Stimulated activated naive CD4-positive, alpha-beta T cell treated with Interleukin-2 at 50 U/mL for 16 hours (primary cell): ENCODE results near the gene SLC35G6.
A peak's percentile ranks its signal among the peaks of the same experiment; 100 is the strongest.
"Not testable (repeated sequence)": the region's sequence is repeated elsewhere in the genome, so short reads cannot be mapped to it uniquely, and the experiment has no call there.

Experiments
- DNase-seq: peaks from one replicate; lab custom pipeline; 2025; lab: John Stamatoyannopoulos, UW

SLC35G6 gene

DNA sequence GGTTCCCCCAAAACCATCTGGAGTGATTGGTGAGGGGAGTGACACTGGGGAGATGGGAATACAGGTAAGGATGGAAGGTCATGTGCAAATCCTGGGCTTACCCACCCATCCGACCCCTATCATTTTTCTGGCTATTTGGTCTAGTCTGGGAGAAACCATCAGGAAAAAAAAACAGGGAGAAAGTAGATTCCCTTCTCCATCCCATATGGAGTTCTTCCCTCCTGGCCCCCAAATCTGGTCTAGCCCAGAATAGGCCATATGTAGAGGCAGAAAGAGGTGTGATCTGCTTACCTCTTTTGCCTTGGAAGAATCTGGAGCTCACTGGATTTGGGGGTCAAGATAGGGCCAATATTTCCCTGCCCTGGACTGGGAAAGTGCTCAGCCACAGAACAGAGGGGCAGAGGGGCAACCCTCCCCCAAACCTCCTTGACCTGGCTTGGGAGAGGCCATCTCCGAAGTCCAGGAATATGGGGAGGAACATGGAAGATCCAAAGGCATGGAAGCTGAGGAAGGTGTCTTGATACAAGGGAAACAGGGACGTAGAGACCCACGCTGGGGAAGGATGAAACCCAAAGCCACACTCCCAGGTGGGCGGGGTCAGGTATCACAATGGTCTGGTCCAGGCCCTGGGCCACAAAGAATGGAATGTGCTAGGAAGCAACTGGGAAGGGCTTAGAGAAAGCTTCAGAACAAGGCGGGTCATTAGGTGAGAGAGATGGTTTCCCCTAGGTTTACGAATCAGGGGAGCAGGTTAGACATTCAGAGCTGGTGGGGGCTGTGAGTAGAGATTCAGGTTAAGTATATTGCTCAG, 20.2 kb upstream of the SLC35G6 start:
- DNase-seq = no peak

- no peak for DNase-seq
Measured at GRCh38 chr17:7462474-7463371, 18.5 kb upstream of the SLC35G6 start.

DNA sequence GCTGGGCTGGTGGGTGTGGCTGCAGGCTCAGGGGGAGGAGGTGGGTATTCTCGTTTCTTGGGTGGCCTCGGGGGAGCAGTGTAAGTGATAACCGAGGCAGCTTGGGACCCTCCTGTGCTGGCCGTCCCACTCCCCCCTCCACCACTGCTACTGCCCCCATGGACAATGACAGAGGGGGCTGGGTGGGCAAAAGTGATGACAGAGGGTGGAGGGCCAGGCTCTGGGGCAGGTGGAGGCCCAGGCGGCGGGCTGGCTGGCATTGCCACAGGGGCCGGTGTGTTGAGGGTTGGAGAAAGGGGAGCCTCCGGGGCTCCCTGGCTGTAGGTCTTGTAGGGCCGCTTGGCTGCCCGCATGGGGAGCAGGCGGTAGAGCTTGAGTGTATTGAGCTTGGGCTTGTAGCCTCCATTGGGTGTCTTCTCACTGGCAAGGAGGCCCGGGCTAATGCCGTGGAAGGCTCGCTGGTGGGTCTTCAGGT, 17.8 kb upstream of the SLC35G6 start:
- DNase-seq = no peak

- no peak for DNase-seq
Measured at GRCh38 chr17:7464081-7464480, 17.2 kb upstream of the SLC35G6 start.

DNA sequence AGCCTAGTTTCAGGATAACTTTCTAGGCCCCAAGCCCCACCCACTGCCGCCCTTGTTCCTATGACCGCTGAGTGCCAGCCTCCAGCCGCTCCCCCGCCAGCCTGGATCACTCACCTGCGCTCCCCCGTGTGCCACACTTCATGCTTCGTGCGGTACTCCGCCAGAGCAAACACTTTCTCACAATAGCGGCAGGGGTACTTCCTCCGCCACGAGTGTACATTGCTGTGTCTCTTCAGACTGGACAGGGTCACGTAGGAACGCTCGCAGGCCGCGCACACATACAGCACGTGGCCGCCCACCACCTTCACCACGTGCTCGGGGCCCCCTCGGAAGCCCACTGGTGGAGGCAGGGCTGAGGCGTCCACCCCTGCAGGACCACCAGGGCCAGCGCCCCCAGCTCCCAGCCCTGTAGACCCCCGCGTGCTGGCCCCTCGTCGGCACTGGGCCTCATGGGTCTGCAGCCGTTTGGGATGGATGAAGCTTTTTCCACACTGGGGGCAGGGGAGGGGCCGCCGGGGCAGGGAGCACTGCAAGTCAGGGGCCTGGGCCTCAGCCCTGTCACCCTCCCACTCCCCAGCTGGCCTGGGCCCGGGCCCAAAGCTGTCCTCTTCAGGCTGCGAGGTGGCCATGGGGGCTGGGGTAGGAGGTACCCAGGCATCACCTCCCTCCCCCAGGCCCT, 15.5 kb upstream of the SLC35G6 start:
- DNase-seq = no peak

DNA sequence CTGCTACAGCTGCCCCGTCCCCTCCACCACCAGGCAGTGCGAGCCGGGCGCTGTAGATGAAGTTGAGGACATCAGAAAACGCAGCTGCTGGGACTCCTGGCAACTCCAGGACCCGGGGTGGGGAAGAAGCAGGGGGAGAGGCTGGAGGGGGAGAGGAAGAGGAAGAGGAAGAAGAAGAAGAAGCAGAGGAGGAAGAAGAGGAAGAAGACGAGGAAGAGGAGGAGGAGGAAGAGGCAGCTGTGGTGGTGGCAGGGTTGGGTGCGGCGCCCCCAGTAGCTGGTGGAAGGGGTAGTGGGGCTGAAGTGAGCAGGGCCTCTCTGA, 15.0 kb upstream of the SLC35G6 start:
- DNase-seq = no peak

- DNase-seq = no peak
Measured at GRCh38 chr17:7466639-7467341, 14.5 kb upstream of the SLC35G6 start.

DNA sequence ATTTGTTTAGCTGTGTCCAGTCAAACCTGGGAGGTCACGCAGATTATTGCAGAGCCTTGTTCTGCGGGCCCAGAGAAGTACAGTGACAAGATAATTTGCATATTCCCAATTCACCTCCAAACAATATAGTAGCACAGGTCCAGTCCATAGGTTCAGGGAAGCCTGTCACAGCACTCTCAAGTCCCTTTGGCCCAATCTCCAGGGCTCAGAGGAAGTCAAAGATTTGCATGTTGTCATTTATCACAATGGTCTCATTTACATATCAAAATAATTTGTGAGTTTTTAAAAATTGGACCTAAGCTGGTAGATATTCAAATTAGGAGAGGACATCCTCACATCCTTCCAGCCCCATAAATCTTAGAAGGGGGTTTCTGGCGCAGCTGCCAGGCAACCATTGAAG, 13.7 kb upstream of the SLC35G6 start:
- DNase-seq = no peak

GRCh38 chr17:7468290-7468689, 13.0 kb upstream of the SLC35G6 start:
- DNase-seq = no peak

DNA sequence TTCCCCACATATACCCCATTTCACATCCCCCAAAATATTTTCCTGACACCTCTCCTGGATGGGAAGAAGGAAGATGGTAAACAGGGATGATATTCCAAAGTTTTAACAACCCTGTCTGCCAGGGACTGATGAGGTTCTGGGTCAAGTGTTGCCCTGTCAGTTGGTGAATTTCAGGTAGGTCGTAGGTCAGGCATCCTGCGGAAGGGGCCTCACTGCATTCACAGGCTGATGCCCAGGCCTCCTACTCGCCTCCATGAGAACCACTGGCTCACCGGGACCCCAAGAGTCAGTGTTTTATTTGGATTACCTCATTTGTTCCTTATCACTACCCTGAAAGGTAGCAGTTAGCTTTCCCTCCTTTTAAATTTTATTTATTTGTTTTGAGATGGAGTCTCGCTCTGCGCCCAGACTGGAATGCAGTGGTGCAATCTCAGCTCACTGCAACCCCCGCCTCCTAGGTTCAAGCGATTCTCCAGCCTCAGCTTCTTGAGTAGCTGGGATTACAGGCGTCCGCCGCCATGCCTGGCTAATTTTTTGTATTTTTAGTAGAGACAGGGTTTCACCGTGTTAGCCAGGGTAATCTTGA, 12.3 kb upstream of the SLC35G6 start:
- DNase-seq = no peak

DNA sequence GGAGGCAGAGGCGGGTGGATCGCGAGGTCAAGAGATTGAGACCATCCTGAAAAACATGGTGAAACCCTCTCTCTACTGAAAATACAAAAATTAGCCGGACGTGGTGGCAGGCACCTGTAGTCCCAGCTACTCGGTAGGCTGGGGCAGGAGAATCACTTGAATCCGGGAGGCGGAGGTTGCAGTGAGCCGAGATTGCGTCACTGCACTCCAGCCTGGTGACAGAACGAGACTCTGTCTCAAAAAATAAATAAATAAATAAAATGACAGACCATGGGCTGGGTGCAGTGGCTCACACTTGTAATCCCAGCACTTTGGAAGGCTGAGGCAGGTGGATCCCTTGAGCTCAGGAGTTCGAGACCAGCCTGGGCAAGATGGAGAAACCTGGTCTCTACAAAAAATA, 11.4 kb upstream of the SLC35G6 start:
- DNase-seq = not testable (repeated sequence)

- DNase-seq = not testable (repeated sequence)
Measured at GRCh38 chr17:7470457-7470973, 10.7 kb upstream of the SLC35G6 start.

DNA sequence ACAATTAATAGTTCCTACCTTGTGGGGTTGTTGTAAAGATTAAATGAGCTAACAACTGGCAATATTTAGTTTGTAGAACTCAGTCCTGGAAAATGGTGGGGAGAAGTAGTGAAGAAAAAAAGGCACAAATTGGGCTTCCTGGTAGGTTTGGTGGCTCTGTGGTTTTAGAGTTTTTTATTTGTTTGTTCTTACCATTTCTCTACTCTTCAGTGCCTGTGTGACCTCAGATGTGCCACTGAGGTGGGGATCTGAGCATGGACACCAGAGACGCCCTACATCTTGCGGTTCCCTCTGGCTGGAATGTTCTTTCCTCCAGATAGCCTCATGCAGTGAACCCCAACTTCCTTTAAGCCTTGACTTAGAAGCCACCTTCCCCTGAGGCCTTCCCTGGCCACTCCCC, 9.5 kb upstream of the SLC35G6 start:
- DNase-seq = no peak

DNA sequence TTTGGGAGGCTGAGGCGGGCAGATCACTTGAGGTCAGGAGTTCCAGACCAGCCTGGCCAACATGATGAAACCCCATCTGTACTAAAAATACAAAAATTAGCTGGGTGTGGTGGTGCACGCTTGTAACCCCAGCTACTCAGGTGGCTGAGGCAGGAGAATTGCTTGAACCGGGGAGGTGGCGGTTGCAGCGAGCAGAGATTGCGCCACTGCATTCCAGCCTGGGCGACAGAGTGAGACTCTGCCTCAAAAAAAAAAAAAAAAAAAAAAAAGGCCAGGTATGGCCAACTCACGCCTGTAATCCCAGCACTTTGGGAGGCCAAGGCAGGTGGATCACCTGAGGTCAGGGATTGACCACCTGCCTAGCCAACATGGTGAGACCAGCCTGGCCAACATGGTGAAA, 6.5 kb upstream of the SLC35G6 start:
- not testable (repeated sequence) for DNase-seq

DNA sequence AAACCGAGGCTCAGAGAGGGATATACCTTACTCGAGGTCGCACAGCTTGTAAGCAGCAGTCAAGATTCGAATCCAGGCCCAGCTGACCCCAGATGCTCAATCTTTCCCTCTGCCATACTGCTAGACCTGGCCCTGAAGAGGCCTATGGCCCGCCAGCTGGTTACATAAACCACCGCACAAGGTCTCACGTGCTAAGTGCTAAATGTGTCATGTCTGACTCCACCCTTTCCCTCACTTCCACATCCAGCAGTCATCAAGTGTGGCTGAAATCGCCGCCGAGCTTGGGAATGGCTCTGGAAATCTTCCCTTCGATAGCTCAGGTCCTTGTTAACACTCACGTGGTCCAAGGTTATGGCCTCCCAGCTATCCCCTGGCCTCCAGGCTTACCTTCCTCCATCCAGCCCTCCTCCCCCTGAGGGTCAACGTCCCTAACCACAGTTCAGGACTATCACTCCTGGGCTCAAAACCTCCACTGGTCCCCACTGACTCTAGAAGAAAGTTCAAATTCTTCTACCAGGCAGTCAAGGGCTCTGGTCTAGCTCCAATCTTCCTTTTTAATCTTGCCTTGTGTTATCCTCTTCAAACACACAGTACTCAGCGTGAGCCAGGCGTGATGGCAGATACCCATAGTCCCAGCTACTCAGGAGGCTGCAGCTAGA, 5.4 kb upstream of the SLC35G6 start:
- no peak for DNase-seq

DNA sequence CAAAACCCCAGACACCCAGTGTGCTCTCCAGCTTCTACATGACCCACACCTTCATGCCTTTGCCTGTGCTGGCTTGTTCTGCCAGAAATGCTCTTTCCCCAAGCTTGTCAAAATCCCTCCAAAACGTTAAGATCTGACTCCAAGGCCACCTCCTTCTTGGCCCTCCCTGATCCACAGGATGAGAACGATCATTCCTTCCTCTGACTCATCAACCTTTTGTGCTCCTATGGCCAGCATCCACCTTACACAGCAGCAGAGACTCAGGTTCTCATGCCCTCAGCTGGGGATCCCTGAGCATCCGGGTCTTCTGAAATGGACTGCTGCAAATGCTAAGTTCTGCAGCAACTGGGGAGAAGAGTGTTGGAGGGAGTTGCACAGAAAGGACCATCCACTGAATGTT, 4.8 kb upstream of the SLC35G6 start:
- DNase-seq = no peak

DNA sequence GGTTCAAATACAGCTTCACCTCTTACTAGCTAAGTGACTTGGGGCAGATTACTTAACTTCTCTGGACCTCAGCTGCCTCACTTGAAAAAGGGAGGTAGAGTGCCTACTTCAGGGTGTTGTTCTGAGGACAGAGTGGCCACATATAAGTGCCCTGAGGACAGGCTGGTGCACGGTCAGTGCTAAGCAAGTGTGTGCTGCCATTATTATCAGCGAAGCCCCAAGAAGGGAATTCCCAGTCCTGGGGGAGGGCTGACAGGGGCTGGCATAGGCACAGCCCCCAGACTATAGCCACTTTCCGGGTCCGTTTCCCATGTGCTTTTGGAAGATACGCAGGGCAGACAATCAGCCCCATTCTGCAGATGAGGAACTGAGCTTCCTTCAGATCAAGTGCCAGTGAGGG, 4.3 kb upstream of the SLC35G6 start:
- no peak for DNase-seq

- no peak for DNase-seq
Measured at GRCh38 chr17:7477392-7478275, 3.6 kb upstream of the SLC35G6 start.

GRCh38 chr17:7478276-7479212, 2.7 kb upstream of the SLC35G6 start:
- DNase-seq = peak; percentile 46
